Duodenal mucosa (tissue), 2 donors: ENCODE results near the gene CBL.

Experiments
- H3K27ac ChIP-seq: one replicate; pipeline ENCODE4 v1.7.0; 2013; ENCODE audit warnings: low read depth, low read length
- H3K27me3 ChIP-seq, 2 donors: one replicate each; pipeline ENCODE4 v1.7.0; 2013; ENCODE audit warnings: low read length in 2 of 2, control low read depth in 1 of 2; ENCODE audit not compliant: insufficient read depth in 2 of 2, control insufficient read depth in 1 of 2
- H3K36me3 ChIP-seq, 2 donors: one replicate each; pipeline ENCODE4 v1.7.0; 2013; ENCODE audit warnings: low read length in 2 of 2, control low read depth in 1 of 2; ENCODE audit not compliant: insufficient read depth in 2 of 2, control insufficient read depth in 1 of 2
- H3K4me1 ChIP-seq, 2 donors: one replicate each; pipeline ENCODE4 v1.7.0; 2013; ENCODE audit warnings: low read length in 2 of 2, control low read depth in 1 of 2; ENCODE audit not compliant: insufficient read depth in 2 of 2, control insufficient read depth in 1 of 2
- H3K4me3 ChIP-seq, 2 donors: one replicate each; pipeline ENCODE4 v1.7.0; 2013; ENCODE audit warnings: low read length in 2 of 2, low read depth in 1 of 2
- H3K9ac ChIP-seq, 2 donors: one replicate each; pipeline ENCODE4 v1.7.0; 2013; ENCODE audit warnings: low read length in 2 of 2, low read depth in 1 of 2
- H3K9me3 ChIP-seq, 2 donors: one replicate each; pipeline ENCODE4 v1.7.0; 2013; ENCODE audit warnings: low read length in 2 of 2, control low read depth in 1 of 2; ENCODE audit not compliant: control insufficient read depth in 1 of 2

The CBL gene

GRCh38 chr11:119303227-119303718, 97.1 kb downstream of the CBL start:
- Histone ChIP-seq H3K36me3 (peaks cover 51 to 60% of the 10 kb centered on the region in 2 donors), H3K9me3 (no peaks in the 10 kb centered on the region), H3K27me3 (no peaks in the 10 kb centered on the region), H3K27ac (no peak overlapping the region), H3K4me1 (no peaks in the 10 kb centered on the region), H3K4me3 (no peak overlapping the region), H3K9ac (no peak overlapping the region)

- H3K4me1 ChIP-seq = no peaks in the 10 kb centered on the region
- peaks cover 26 to 38% of the 10 kb centered on the region in 2 donors for H3K36me3 ChIP-seq
- H3K9ac ChIP-seq = no peak overlapping the region
- H3K4me3 ChIP-seq = no peak overlapping the region
- no peaks in the 10 kb centered on the region for H3K27me3 ChIP-seq
- no peaks in the 10 kb centered on the region for H3K9me3 ChIP-seq
- H3K27ac ChIP-seq = no peak overlapping the region
Observed at GRCh38 chr11:119305556-119306372, 99.6 kb downstream of the CBL start.

GRCh38 chr11:119306373-119306890, 100.3 kb downstream of the CBL start:
- Histone ChIP-seq H3K4me3 (no peak overlapping the region), H3K9ac (no peak overlapping the region), H3K27ac (peak overlapping the region; percentile 35), H3K27me3 (no peaks in the 10 kb centered on the region), H3K36me3 (peaks cover 22 to 31% of the 10 kb centered on the region in 2 donors), H3K9me3 (no peaks in the 10 kb centered on the region), H3K4me1 (no peaks in the 10 kb centered on the region)

DNA sequence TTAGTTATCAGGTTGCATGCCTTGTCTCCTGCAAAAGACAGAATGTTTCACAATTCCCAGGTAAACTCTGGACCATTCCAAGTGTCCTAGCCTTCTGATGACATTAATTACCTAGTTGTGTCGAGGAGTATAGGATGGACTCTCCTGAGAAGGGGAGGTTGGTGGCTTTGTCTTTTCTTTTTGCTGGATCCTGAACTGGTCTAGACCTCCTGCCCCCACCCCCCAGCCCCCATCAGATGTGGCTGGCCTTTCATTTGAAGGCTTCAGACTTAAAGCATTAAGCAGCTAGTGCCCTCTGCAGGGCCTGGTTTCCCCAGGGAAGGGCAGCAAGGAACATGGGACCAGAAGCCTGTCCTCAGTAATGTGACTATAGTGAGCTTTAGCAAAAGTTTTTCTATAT, 101.1 kb downstream of the CBL start:
- no peaks in the 10 kb centered on the region for H3K4me1 ChIP-seq
- no peak overlapping the region for H3K9ac ChIP-seq
- peaks cover 21 to 24% of the 10 kb centered on the region in 2 donors for H3K36me3 ChIP-seq
- H3K27ac ChIP-seq = no peak overlapping the region
- no peak overlapping the region for H3K4me3 ChIP-seq
- no peaks in the 10 kb centered on the region for H3K9me3 ChIP-seq
- no peaks in the 10 kb centered on the region for H3K27me3 ChIP-seq

GRCh38 chr11:119307974-119308373, 101.8 kb downstream of the CBL start:
- Histone ChIP-seq H3K4me3 (no peak overlapping the region), H3K27me3 (no peaks in the 10 kb centered on the region), H3K4me1 (no peaks in the 10 kb centered on the region), H3K9ac (peak overlapping the region in 1 of 2 donors; percentile 43), H3K27ac (no peak overlapping the region), H3K9me3 (no peaks in the 10 kb centered on the region), H3K36me3 (peaks cover 19 to 24% of the 10 kb centered on the region in 2 donors)

DNA sequence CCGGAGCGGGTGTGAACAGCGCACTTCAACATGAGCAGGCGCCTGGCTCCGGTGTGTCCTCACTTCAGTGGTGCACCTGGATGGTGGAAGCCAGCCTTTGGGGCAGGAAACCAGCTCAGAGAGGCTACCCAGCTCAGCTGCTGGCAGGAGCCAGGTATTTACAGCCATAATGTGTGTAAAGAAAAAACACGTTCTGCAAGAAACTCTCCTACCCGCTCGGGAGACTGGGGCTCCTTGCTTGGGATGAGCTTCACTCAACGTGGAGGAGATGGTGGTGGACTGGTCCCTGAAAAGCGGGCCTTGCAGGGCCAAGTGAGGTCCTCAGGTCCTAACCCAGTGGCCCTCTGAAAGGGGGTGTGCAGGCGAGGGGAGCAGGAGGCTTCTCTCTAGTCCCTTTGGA, 103.3 kb downstream of the CBL start:
- H3K4me3 ChIP-seq = no peak overlapping the region
- peaks cover 0 to 4% of the 10 kb centered on the region in 2 donors for H3K27me3 ChIP-seq
- H3K4me1 ChIP-seq = no peaks in the 10 kb centered on the region
- H3K27ac ChIP-seq = no peak overlapping the region
- H3K36me3 ChIP-seq = peaks cover 7 to 14% of the 10 kb centered on the region in 2 donors
- H3K9me3 ChIP-seq = no peaks in the 10 kb centered on the region
- H3K9ac ChIP-seq = no peak overlapping the region

GRCh38 chr11:119309953-119310681, 104.0 kb downstream of the CBL start:
- H3K36me3 ChIP-seq = peaks cover 7 to 12% of the 10 kb centered on the region in 2 donors
- H3K9ac ChIP-seq = no peak overlapping the region
- H3K27me3 ChIP-seq = peaks cover 6 to 12% of the 10 kb centered on the region in 2 donors
- no peak overlapping the region for H3K27ac ChIP-seq
- no peaks in the 10 kb centered on the region for H3K9me3 ChIP-seq
- peaks cover 1 to 5% of the 10 kb centered on the region in 2 donors for H3K4me1 ChIP-seq
- no peak overlapping the region for H3K4me3 ChIP-seq

- Histone ChIP-seq H3K9me3 (no peaks in the 10 kb centered on the region), H3K4me3 (no peak overlapping the region), H3K27me3 (peaks cover 12 to 16% of the 10 kb centered on the region in 2 donors), H3K9ac (no peak overlapping the region), H3K4me1 (peaks cover 7 to 10% of the 10 kb centered on the region in 2 donors), H3K36me3 (peaks cover 7 to 10% of the 10 kb centered on the region in 2 donors), H3K27ac (no peak overlapping the region)
Observed at GRCh38 chr11:119310682-119311052, 104.5 kb downstream of the CBL start.

- Histone ChIP-seq H3K9ac (peak overlapping the region in 1 of 2 donors; percentile 51), H3K27ac (no peak overlapping the region), H3K9me3 (no peaks in the 10 kb centered on the region), H3K36me3 (peaks cover 0 to 4% of the 10 kb centered on the region in 2 donors), H3K27me3 (peaks cover 35 to 42% of the 10 kb centered on the region in 2 donors), H3K4me1 (peaks cover 11 to 38% of the 10 kb centered on the region in 2 donors), H3K4me3 (peak overlapping the region; percentile 66 to 70)
Observed at GRCh38 chr11:119314726-119315125, 108.6 kb downstream of the CBL start.
